ENCODE data around the gene TOP2A. TPM values are rescaled to one million over a fixed set of nuclear protein-coding genes. Genes with fewer than 3 reads are reported as not detected.
"Not testable (repeated sequence)": the region's sequence is repeated elsewhere in the genome, so short reads cannot be mapped to it uniquely, and the experiment has no call there.

The TOP2A gene
- total and polyA plus RNA-seq, 9 of the 15 experiments (the other 6 are each of a cell fraction or from before 2014, with no cell fraction given): 133 to 347 (median 259) TPM

DNA sequence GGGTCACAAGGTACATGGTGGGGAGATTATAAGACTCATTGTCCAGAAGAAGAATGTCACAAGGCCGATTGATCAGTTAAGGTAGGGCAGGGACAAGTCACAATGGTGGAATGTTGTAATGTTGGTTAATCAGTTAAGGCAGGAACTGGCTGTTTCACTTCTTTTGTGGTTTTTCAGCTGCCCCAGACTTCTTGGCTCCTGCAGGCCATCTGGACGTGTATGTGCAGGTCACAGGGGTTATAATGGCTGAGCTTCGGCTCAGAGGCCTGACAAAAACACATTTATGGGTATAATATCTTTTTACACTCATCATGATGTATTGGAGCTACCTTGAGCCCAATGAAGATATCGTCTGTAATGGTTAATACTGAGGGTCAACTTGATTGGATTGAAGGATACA lies 45.1 kb downstream of the TOP2A start:
- H3K27ac ChIP-seq (ENCODE audit: extremely low read depth, low read depth, low read length); ATAC-seq; H3K9me1 ChIP-seq (ENCODE audit: control insufficient read depth, insufficient read depth, low read length); H3K4me1 ChIP-seq (replicated peaks in 1 of 2; ENCODE audit: control insufficient read depth in 2 of 2, insufficient read depth in 2 of 2, low read length in 2 of 2); BruUV-seq (replicated peaks); H3K27me3 ChIP-seq (ENCODE audit: control insufficient read depth in 2 of 2, insufficient read depth in 2 of 2, low read length in 2 of 2); H3K9me3 ChIP-seq (replicated peaks; ENCODE audit: control insufficient read depth, insufficient read depth, low read depth, low read length); DNase-seq (ENCODE audit: extremely low read depth in 1 of 4, low spot score in 3 of 4); H3K9ac ChIP-seq (ENCODE audit: insufficient read depth in 1 of 2, low read depth in 2 of 2, low read length in 2 of 2); H3K4me3 ChIP-seq; H4K20me1 ChIP-seq (replicated peaks; ENCODE audit: control insufficient read depth, insufficient read depth, low read length); FAIRE-seq; in situ Hi-C loops (cut with MboI); H3K4me2 ChIP-seq (ENCODE audit: insufficient read depth, low read length); H3K79me2 ChIP-seq (ENCODE audit: control insufficient read depth, insufficient read depth, low read length); intact Hi-C loops (cut with micrococcal nuclease); H3K36me3 ChIP-seq (ENCODE audit: control insufficient read depth, insufficient read depth, low read length); CTCF ChIA-PET (ENCODE audit: low intra/inter-chr PET ratio); H2AFZ ChIP-seq (ENCODE audit: low read depth, low read length); TF ChIP-seq NR2C2 (CRISPR knock-in tag; IDR thresholded peaks at IDR 0.05): not testable (repeated sequence)
- 20% methylated on average over 4 of the region's 4 CpGs for WGBS (ENCODE audit: insufficient coverage, low coverage, missing lambda C conversion rate)
- POLR2A ChIA-PET: interaction anchor here (1.5 kb wide), 1 partner anchor 8 kb away, joined by 5 read pairs; no protein-coding TSS in a partner anchor
- TF ChIP-seq HDAC1 (IDR thresholded peaks at IDR 0.05): peak in 1 of 2 experiments; percentile 69; a peak in 1 of 4 replicates
- TF ChIP-seq DMBX1 (CRISPR knock-in tag; IDR thresholded peaks at IDR 0.05; ENCODE audit: borderline replicate concordance): peak; percentile 76; the same call in 1 of the 2 replicates
- peak; percentile 71 for TF ChIP-seq CBFA2T3 (IDR thresholded peaks at IDR 0.05)
- 0 out of 2 replicates have a peak, but pooled peaks have one; percentile 63 for TF ChIP-seq CBX5 (IDR thresholded peaks at IDR 0.05; ENCODE audit: borderline replicate concordance, low read depth)
- TF ChIP-seq KLF6 (CRISPR knock-in tag; IDR thresholded peaks at IDR 0.05; ENCODE audit: borderline replicate concordance): peak; percentile 49; the same call in 1 of the 2 replicates
- TF ChIP-seq TCF3 (CRISPR knock-in tag; IDR thresholded peaks at IDR 0.05): peak; percentile 39; the same call in 1 of the 2 replicates
- TF ChIP-seq, protein P1, sequence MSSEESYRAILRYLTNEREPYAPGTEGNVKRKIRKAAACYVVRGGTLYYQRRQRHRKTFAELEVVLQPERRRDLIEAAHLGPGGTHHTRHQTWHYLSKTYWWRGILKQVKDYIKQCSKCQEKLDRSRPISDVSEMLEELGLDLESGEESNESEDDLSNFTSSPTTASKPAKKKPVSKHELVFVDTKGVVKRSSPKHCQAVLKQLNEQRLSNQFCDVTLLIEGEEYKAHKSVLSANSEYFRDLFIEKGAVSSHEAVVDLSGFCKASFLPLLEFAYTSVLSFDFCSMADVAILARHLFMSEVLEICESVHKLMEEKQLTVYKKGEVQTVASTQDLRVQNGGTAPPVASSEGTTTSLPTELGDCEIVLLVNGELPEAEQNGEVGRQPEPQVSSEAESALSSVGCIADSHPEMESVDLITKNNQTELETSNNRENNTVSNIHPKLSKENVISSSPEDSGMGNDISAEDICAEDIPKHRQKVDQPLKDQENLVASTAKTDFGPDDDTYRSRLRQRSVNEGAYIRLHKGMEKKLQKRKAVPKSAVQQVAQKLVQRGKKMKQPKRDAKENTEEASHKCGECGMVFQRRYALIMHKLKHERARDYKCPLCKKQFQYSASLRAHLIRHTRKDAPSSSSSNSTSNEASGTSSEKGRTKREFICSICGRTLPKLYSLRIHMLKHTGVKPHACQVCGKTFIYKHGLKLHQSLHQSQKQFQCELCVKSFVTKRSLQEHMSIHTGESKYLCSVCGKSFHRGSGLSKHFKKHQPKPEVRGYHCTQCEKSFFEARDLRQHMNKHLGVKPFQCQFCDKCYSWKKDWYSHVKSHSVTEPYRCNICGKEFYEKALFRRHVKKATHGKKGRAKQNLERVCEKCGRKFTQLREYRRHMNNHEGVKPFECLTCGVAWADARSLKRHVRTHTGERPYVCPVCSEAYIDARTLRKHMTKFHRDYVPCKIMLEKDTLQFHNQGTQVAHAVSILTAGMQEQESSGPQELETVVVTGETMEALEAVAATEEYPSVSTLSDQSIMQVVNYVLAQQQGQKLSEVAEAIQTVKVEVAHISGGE (CRISPR knock-in tag; IDR thresholded peaks at IDR 0.05): peak in 1 of 3 experiments; percentile 53; a peak in 2 of 6 replicates
- TF ChIP-seq SOX6 (IDR thresholded peaks at IDR 0.05): peak; percentile 56; the same call in 1 of the 2 replicates
- peak; percentile 72 for TF ChIP-seq EHMT2 (IDR thresholded peaks at IDR 0.05)
- TF ChIP-seq ZEB2 (IDR thresholded peaks at IDR 0.05): 0 out of 2 replicates have a peak, but pooled peaks have one; percentile 27
- TF ChIP-seq, protein P2, sequence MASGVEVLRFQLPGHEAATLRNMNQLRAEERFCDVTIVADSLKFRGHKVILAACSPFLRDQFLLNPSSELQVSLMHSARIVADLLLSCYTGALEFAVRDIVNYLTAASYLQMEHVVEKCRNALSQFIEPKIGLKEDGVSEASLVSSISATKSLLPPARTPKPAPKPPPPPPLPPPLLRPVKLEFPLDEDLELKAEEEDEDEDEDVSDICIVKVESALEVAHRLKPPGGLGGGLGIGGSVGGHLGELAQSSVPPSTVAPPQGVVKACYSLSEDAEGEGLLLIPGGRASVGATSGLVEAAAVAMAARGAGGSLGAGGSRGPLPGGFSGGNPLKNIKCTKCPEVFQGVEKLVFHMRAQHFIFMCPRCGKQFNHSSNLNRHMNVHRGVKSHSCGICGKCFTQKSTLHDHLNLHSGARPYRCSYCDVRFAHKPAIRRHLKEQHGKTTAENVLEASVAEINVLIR (CRISPR knock-in tag; IDR thresholded peaks at IDR 0.05): 0 out of 2 replicates have a peak, but pooled peaks have one; percentile 40
- TF ChIP-seq NR2C2 (tag; IDR thresholded peaks at IDR 0.05): peak; percentile 34; the same call in 1 of the 2 replicates
- peak; percentile 74 for TF ChIP-seq SMAD4 (CRISPR knock-in tag; conservative IDR thresholded peaks at IDR 0.05)
- TF ChIP-seq ESRRA (IDR thresholded peaks at IDR 0.05; ENCODE audit: borderline replicate concordance, low read depth): peak; percentile 43; the same call in 1 of the 2 replicates
- TF ChIP-seq CEBPB (tag; IDR thresholded peaks at IDR 0.05): peak; percentile 80
- TF ChIP-seq NR2C1 (IDR thresholded peaks at IDR 0.05): peak; percentile 25; the same call in 1 of the 2 replicates
- peak; percentile 76 for TF ChIP-seq NR2C1 (tag; IDR thresholded peaks at IDR 0.05)
- TF ChIP-seq, protein P3, sequence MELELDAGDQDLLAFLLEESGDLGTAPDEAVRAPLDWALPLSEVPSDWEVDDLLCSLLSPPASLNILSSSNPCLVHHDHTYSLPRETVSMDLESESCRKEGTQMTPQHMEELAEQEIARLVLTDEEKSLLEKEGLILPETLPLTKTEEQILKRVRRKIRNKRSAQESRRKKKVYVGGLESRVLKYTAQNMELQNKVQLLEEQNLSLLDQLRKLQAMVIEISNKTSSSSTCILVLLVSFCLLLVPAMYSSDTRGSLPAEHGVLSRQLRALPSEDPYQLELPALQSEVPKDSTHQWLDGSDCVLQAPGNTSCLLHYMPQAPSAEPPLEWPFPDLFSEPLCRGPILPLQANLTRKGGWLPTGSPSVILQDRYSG (tag; conservative IDR thresholded peaks at IDR 0.05; ENCODE audit: low read depth): peak; percentile 86
